Left ventricle myocardium inferior (tissue), 1 donor: ENCODE data around the gene KRTAP23-1. TPM values are rescaled to one million over a fixed set of nuclear protein-coding genes. Genes with fewer than 3 reads are reported as not detected.

Source experiments
- DNase-seq: peaks from one replicate; pipeline ENCODE4 v3.0.0-alpha.2; 2020
- H3K27ac ChIP-seq: fragments of 200-600 bp; replicated peaks from 2 replicates; pipeline ENCODE4 v1.8.0; 2021
- H3K27me3 ChIP-seq: fragments of 200-600 bp; 2 replicates; pipeline ENCODE4 v1.8.0; 2021; ENCODE audit warnings: low read depth
- H3K36me3 ChIP-seq: fragments of 200-600 bp; 2 replicates; pipeline ENCODE4 v1.8.0; 2021
- H3K4me1 ChIP-seq: fragments of 200-600 bp; 2 replicates; pipeline ENCODE4 v1.8.0; 2021
- H3K4me3 ChIP-seq: fragments of 200-600 bp; 2 replicates; pipeline ENCODE4 v1.8.0; 2021; ENCODE audit warnings: mild to moderate bottlenecking, moderate library complexity
- H3K9me3 ChIP-seq: fragments of 200-600 bp; replicated peaks from 2 replicates; pipeline ENCODE4 v1.8.0; 2021
- CTCF ChIP-seq: fragments of 200-600 bp; IDR thresholded peaks from 2 replicates; pipeline ENCODE4 v1.8.0; 2021; ENCODE audit warnings: antibody characterized with exemption, mild to moderate bottlenecking, borderline replicate concordance
- intact Hi-C: fragments of 100-400 bp; cut with micrococcal nuclease; formaldehyde crosslinking; loops from one replicate; pipeline ENCODE4 v1.11.0; 2022
- total RNA-seq: library from RNA; stranded (reverse); fragmentation: NEBNext Ultra II Directional; extraction: Animal tissue kit (Norgen Biotek cat#: 25700); gene quantifications from one replicate; pipeline ENCODE4 v1.2.1, GENCODE V29; 2021
- donor health status: DM: no; HTN: yes; CAD: no; lungs with severe emphysema.

KRTAP23-1 gene
- total RNA-seq, 1 donor from 2014 or later = not detected

GRCh38 chr21:30340714-30341573 lies 7.5 kb downstream of the KRTAP23-1 start:
- intact Hi-C loops = loop anchor here (10.0 kb wide), 1 partner anchor 744 kb away; no protein-coding TSS in a partner anchor
- no peaks in the 10 kb centered on the region for H3K36me3 ChIP-seq
- no peak overlapping the region for H3K27ac ChIP-seq
- no peak for DNase-seq
- peak; percentile 86 for TF ChIP-seq CTCF
- no peak overlapping the region for H3K4me3 ChIP-seq
- H3K9me3 ChIP-seq = peaks cover 4% of the 10 kb centered on the region
- no peaks in the 10 kb centered on the region for H3K27me3 ChIP-seq
- no peaks in the 10 kb centered on the region for H3K4me1 ChIP-seq

- Histone ChIP-seq H3K9me3 (no peaks in the 10 kb centered on the region), H3K4me3 (no peak overlapping the region), H3K4me1 (no peaks in the 10 kb centered on the region), H3K27me3 (no peaks in the 10 kb centered on the region), H3K27ac (no peak overlapping the region), H3K36me3 (no peaks in the 10 kb centered on the region)
- no peak for DNase-seq
- intact Hi-C loops = no loop called here
- no peak for TF ChIP-seq CTCF
These were observed 9.7 kb downstream of the KRTAP23-1 start for GRCh38 chr21:30338717-30339116.

- Histone ChIP-seq H3K36me3 (no peaks in the 10 kb centered on the region), H3K27ac (no peak overlapping the region), H3K27me3 (no peaks in the 10 kb centered on the region), H3K4me1 (no peaks in the 10 kb centered on the region), H3K4me3 (no peak overlapping the region), H3K9me3 (no peaks in the 10 kb centered on the region)
- TF ChIP-seq CTCF = no peak
- intact Hi-C loops = no loop called here
- no peak for DNase-seq
These were observed 10.6 kb downstream of the KRTAP23-1 start for GRCh38 chr21:30337772-30338171.

- intact Hi-C loops = no loop called here
These were observed 11.1 kb downstream of the KRTAP23-1 start, which contains the start of gene KRTAP27-1 for GRCh38 chr21:30337276-30337744. KRTAP27-1 (minus strand) TSS chr21:30337694; CDS start chr21:30337668, 26 bp downstream.

GRCh38 chr21:30336596-30336995 lies 11.8 kb downstream of the KRTAP23-1 start:
- no peaks in the 10 kb centered on the region for H3K9me3 ChIP-seq
- intact Hi-C loops = no loop called here
- DNase-seq = no peak
- H3K27me3 ChIP-seq = no peaks in the 10 kb centered on the region
- no peak overlapping the region for H3K4me3 ChIP-seq
- H3K4me1 ChIP-seq = no peaks in the 10 kb centered on the region
- H3K36me3 ChIP-seq = no peaks in the 10 kb centered on the region
- H3K27ac ChIP-seq = no peak overlapping the region
- no peak for TF ChIP-seq CTCF

More at GRCh38 chr21:30337276-30337744, 11.1 kb downstream of the KRTAP23-1 start, which contains the start of gene KRTAP27-1:
- no peaks in the 10 kb centered on the region for H3K36me3 ChIP-seq
- no peak for TF ChIP-seq CTCF
- no peaks in the 10 kb centered on the region for H3K4me1 ChIP-seq
- no peaks in the 10 kb centered on the region for H3K9me3 ChIP-seq
- H3K27ac ChIP-seq = no peak within 1 kb of the TSS
- no peak within 1 kb of the TSS for H3K4me3 ChIP-seq
- no peak for DNase-seq
- H3K27me3 ChIP-seq = no peaks in the 10 kb centered on the region
